H9 (cell line): Measurements from ENCODE around the gene TTC7B. TPM values are rescaled to one million over a fixed set of nuclear protein-coding genes. Genes with fewer than 3 reads are reported as not detected.

ENCODE experiments used
- DNase-seq: peaks from one replicate; pipeline ENCODE4 v3.0.0-alpha.2; 2017
- H2AFZ ChIP-seq: one replicate; pipeline ENCODE4 v1.6.1; 2013; ENCODE audit warnings: mild to moderate bottlenecking, low read length, control low read depth, moderate library complexity
- H2AK5ac ChIP-seq: 2 replicates; pipeline ENCODE4 v1.6.1; 2013; ENCODE audit warnings: low read length, control low read depth, mixed read lengths; ENCODE audit not compliant: insufficient read length
- H2BK120ac ChIP-seq: one replicate; pipeline ENCODE4 v1.6.1; 2013; ENCODE audit warnings: low read depth, mild to moderate bottlenecking, low read length, control low read depth, inconsistent platforms; ENCODE audit not compliant: poor library complexity, severe bottlenecking
- H2BK12ac ChIP-seq: 2 replicates; pipeline ENCODE4 v1.6.1; 2013; ENCODE audit warnings: low read length, control low read depth, mixed read lengths, low read depth; ENCODE audit not compliant: insufficient read length
- H2BK15ac ChIP-seq: 2 replicates; pipeline ENCODE4 v1.6.1; 2013; ENCODE audit warnings: low read depth, low read length, control low read depth
- H2BK20ac ChIP-seq: one replicate; pipeline ENCODE4 v1.6.1; 2013; ENCODE audit warnings: low read depth, mild to moderate bottlenecking, low read length, control low read depth, inconsistent platforms; ENCODE audit not compliant: poor library complexity, severe bottlenecking
- H2BK5ac ChIP-seq: 2 replicates; pipeline ENCODE4 v1.6.1; 2013; ENCODE audit warnings: low read length, control low read depth, mixed read lengths; ENCODE audit not compliant: insufficient read length
- H3K14ac ChIP-seq: 2 replicates; pipeline ENCODE4 v1.6.1; 2013; ENCODE audit warnings: low read length, control low read depth; ENCODE audit not compliant: insufficient read depth
- H3K18ac ChIP-seq: 2 replicates; pipeline ENCODE4 v1.6.1; 2013; ENCODE audit warnings: low read depth, mild to moderate bottlenecking, mixed read lengths, low read length, control low read depth; ENCODE audit not compliant: insufficient read length
- H3K23ac ChIP-seq: 2 replicates; pipeline ENCODE4 v1.6.1; 2013; ENCODE audit warnings: low read length, control low read depth, mixed read lengths, low read depth; ENCODE audit not compliant: insufficient read length
- H3K23me2 ChIP-seq: 2 replicates; pipeline ENCODE4 v1.6.1; 2013; ENCODE audit warnings: low read depth, mild to moderate bottlenecking, mixed read lengths, low read length, control low read depth; ENCODE audit not compliant: insufficient read length, poor library complexity, severe bottlenecking
- H3K27ac ChIP-seq: 2 replicates; pipeline ENCODE4 v1.5.1; 2013; ENCODE audit warnings: low read length, control low read depth, mixed read lengths, low read depth; ENCODE audit not compliant: insufficient read length
- H3K27me3 ChIP-seq: 2 replicates; pipeline ENCODE4 v1.6.1; 2013; ENCODE audit warnings: low read length, control low read depth, inconsistent platforms; ENCODE audit not compliant: insufficient read depth
- H3K4ac ChIP-seq: 2 replicates; pipeline ENCODE4 v1.6.1; 2013; ENCODE audit warnings: low read depth, mild to moderate bottlenecking, control low read depth, inconsistent platforms, low read length, moderate library complexity
- H3K4me1 ChIP-seq: 2 replicates; pipeline ENCODE4 v1.6.1; 2013; ENCODE audit warnings: low read length, control low read depth, inconsistent platforms; ENCODE audit not compliant: insufficient read depth
- H3K4me2 ChIP-seq: 2 replicates; pipeline ENCODE4 v1.6.1; 2013; ENCODE audit warnings: low read length, control low read depth, mixed read lengths; ENCODE audit not compliant: insufficient read length, insufficient read depth
- H3K56ac ChIP-seq: 2 replicates; pipeline ENCODE4 v1.6.1; 2013; ENCODE audit warnings: low read depth, mild to moderate bottlenecking, mixed read lengths, low read length, control low read depth; ENCODE audit not compliant: insufficient read length
- H3K79me1 ChIP-seq: 2 replicates; pipeline ENCODE4 v1.6.1; 2013; ENCODE audit warnings: low read depth, mild to moderate bottlenecking, moderate library complexity, low read length, control low read depth, inconsistent platforms; ENCODE audit not compliant: insufficient read depth, poor library complexity, severe bottlenecking
- H3K79me2 ChIP-seq: 2 replicates; pipeline ENCODE4 v1.6.1; 2013; ENCODE audit warnings: low read length, control low read depth, inconsistent platforms; ENCODE audit not compliant: insufficient read depth
- H3K9ac ChIP-seq: 2 replicates; pipeline ENCODE4 v1.6.1; 2013; ENCODE audit warnings: low read length, control low read depth, mixed read lengths; ENCODE audit not compliant: insufficient read length; ENCODE audit errors: extremely low read depth
- H3K9me3 ChIP-seq: one replicate; pipeline ENCODE4 v1.6.1; 2013; ENCODE audit warnings: low read depth, low read length, inconsistent platforms; ENCODE audit not compliant: control insufficient read depth
- H3T11ph ChIP-seq: one replicate; pipeline ENCODE4 v1.6.1; 2013; ENCODE audit warnings: mild to moderate bottlenecking, low read length, control low read depth, inconsistent platforms
- H4K20me1 ChIP-seq: one replicate; pipeline ENCODE4 v1.6.1; 2013; ENCODE audit not compliant: control insufficient read depth, insufficient read length, insufficient read depth
- H4K5ac ChIP-seq: 2 replicates; pipeline ENCODE4 v1.6.1; 2013; ENCODE audit warnings: low read depth, mild to moderate bottlenecking, mixed read lengths, low read length, control low read depth; ENCODE audit not compliant: insufficient read length
- H4K8ac ChIP-seq: replicated peaks from 2 replicates; pipeline ENCODE4 v1.6.1; 2013; ENCODE audit warnings: low read length, control low read depth, mixed read lengths, low read depth; ENCODE audit not compliant: insufficient read length
- H4K91ac ChIP-seq: 2 replicates; pipeline ENCODE4 v1.6.1; 2013; ENCODE audit warnings: low read depth, mild to moderate bottlenecking, moderate library complexity, mixed read lengths, low read length, control low read depth; ENCODE audit not compliant: insufficient read length
- H3K27ac Mint-ChIP-seq, 3 experiments: 2 replicates in 2 of 3; 3 replicates in 1 of 3; pipeline ENCODE4 v1.8.0; 2020 to 2021; ENCODE audit warnings: mixed read lengths in 3 of 3, mild to moderate bottlenecking in 1 of 3, moderate library complexity in 1 of 3
- H3K27me3 Mint-ChIP-seq: 2 replicates; pipeline ENCODE4 v1.8.0; 2021; ENCODE audit warnings: low read depth, mild to moderate bottlenecking, moderate library complexity, mixed read lengths
- H3K36me3 Mint-ChIP-seq, 3 experiments: 2 replicates in 2 of 3; 3 replicates in 1 of 3; pipeline ENCODE4 v1.8.0; 2020 to 2021; ENCODE audit warnings: low read depth in 3 of 3, mixed read lengths in 3 of 3; ENCODE audit not compliant: insufficient read depth in 1 of 3
- H3K4me1 Mint-ChIP-seq, 2 experiments: 2 replicates each; pipeline ENCODE4 v1.8.0; 2020; ENCODE audit warnings: mixed read lengths in 2 of 2
- H3K4me3 Mint-ChIP-seq, 2 experiments: 2 replicates in 1 of 2; 3 replicates in 1 of 2; pipeline ENCODE4 v1.8.0; 2020 to 2021; ENCODE audit warnings: mild to moderate bottlenecking in 2 of 2, mixed read lengths in 2 of 2, moderate library complexity in 1 of 2
- H3K9me3 Mint-ChIP-seq, 2 experiments: 2 replicates in 1 of 2; 3 replicates in 1 of 2; pipeline ENCODE4 v1.8.0; 2020; ENCODE audit warnings: mild to moderate bottlenecking in 2 of 2, mixed read lengths in 2 of 2, moderate library complexity in 1 of 2
- CTCF ChIP-seq: fragments of 200-600 bp; sonication (generic); conservative IDR thresholded peaks from 3 replicates; pipeline ENCODE4 v1.8.0; 2021; ENCODE audit warnings: antibody characterized with exemption, mild to moderate bottlenecking
- WGBS: extraction: QIAGEN DNeasy Blood & Tissue Kit; methylation state at CpG from one replicate; pipeline ENCODE4 v1.1.7; 2013; ENCODE audit warnings: missing lambda C conversion rate, low lambda C conversion rate, mixed read lengths; ENCODE audit not compliant: insufficient read length; ENCODE audit errors: extremely low coverage; 5-methylcytosine and 5-hydroxymethylcytosine counted together
- total RNA-seq: library from RNA; stranded (reverse); gene quantifications from 2 replicates; pipeline ENCODE4 v1.2.1, GENCODE V29; 2021

The TTC7B gene
- total RNA-seq, 1 experiment from 2014 or later = 33.7 TPM

- H3K56ac ChIP-seq = no peak overlapping the region
- no peak overlapping the region for H2BK5ac ChIP-seq
- no peak overlapping the region for H2BK15ac ChIP-seq
- H3K14ac ChIP-seq = no peak overlapping the region
- H3K79me1 ChIP-seq = no peaks in the 10 kb centered on the region
- H3K79me2 ChIP-seq = no peaks in the 10 kb centered on the region; the same call in 1 of the 2 replicates
- TF ChIP-seq CTCF = no peak
- peaks cover 18 to 23% of the 10 kb centered on the region in 2 experiments for H3K4me1 Mint-ChIP-seq
- H3K23ac ChIP-seq = no peak overlapping the region
- no peak overlapping the region for H3T11ph ChIP-seq
- H3K4me3 Mint-ChIP-seq = no peak overlapping the region
- no peak overlapping the region for H3K4me2 ChIP-seq
- H3K27me3 ChIP-seq = no peaks in the 10 kb centered on the region
- no peak overlapping the region for H4K8ac ChIP-seq
- H2AFZ ChIP-seq = no peak overlapping the region
- no peak overlapping the region for H3K27ac ChIP-seq
- no peak overlapping the region for H4K91ac ChIP-seq
- no peak overlapping the region for H4K5ac ChIP-seq
- H3K36me3 Mint-ChIP-seq = peaks cover 0 to 3% (median 0%) of the 10 kb centered on the region in 3 experiments; a peak in 2 of 7 replicates
- H3K27ac Mint-ChIP-seq = no peak overlapping the region
- no peak for DNase-seq
- no peak overlapping the region for H2AK5ac ChIP-seq
- no peak overlapping the region for H2BK120ac ChIP-seq
- H2BK12ac ChIP-seq = no peak overlapping the region
- no peaks in the 10 kb centered on the region for H3K23me2 ChIP-seq
- H2BK20ac ChIP-seq = no peak overlapping the region
- H3K4me1 ChIP-seq = no peaks in the 10 kb centered on the region; the same call in 1 of the 2 replicates
- H3K4ac ChIP-seq = no peak overlapping the region
- no CpG with 5 or more reads among the region's 4 CpGs for WGBS
- H3K9me3 Mint-ChIP-seq = no peaks in the 10 kb centered on the region
- no peaks in the 10 kb centered on the region for H3K9me3 ChIP-seq
- H4K20me1 ChIP-seq = no peaks in the 10 kb centered on the region
- H3K9ac ChIP-seq = no peak overlapping the region
- H3K27me3 Mint-ChIP-seq = no peaks in the 10 kb centered on the region; the same call in none of the 2 replicates
- no peak overlapping the region for H3K18ac ChIP-seq
Measured at GRCh38 chr14:90489306-90489705, 326.9 kb downstream of the TTC7B start.
